CD4-positive, alpha-beta T cell treated with Interferon alpha-2 for 1 hour (primary cell): ENCODE measurements around the gene PLXNA1.

Source experiments
- DNase-seq, 2 donors: peaks; one replicate each; pipeline ENCODE4 v3.0.0-alpha.2; 2020 to 2022

PLXNA1 gene

DNA sequence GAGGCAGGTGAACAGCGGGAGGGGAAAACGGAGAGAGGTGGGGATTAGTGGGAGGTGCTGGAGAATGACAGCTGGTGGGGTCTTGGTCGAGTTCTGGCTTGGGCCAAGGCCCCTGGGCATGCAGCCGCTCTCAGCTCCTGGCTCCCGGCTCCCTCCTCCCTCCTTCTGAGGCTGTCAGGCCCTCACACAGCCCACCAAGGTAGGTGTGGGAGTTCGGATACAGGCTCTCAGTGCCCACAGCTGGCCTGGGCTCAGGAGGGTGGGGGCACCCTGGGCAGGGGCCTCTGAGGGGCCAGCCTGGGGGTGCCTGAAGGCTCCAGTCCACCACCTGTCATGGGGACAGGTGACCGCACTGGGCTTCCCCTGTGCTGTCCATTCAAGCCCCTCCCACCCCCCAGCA lies 39.9 kb downstream of the PLXNA1 start:
- DNase-seq = no peak

DNA sequence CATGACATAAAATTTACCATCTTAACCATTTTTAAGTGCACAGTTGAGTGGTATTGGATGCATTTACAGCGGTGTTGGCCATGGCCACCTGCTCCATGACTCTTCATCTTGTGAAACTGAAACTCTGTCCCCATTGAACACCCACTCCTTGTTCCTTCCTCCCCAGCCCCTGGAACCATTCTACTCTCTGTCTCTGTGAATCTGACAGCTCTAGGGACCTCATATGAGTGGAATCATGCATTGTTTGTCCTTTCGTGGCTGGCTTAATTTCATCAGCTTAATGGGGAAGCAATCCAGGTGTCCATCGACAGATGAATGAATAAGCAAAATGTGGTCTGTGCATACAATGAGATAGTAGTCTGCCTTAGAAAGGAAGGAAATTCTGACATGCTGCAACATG lies 42.5 kb downstream of the PLXNA1 start:
- DNase-seq = no peak

DNA sequence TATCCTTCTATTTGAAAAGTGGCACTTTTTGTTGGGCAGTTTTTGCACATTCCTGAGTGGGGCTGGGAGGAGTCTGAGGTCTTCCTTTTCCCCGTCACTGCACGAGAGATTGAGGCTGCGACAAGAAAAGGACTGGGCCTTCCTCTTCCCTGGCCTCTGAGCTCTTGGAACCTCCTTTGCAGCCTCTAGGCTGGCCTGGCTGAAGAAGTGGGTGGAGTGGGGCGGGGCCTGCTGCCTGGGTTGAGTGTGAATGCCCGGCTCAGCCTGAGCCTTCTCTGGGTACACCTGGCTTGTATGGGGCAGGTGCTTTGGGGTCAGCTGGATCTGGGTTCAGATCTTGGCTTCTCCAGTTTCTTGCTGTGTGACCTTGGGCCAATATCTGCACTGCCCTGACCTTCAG lies 43.1 kb downstream of the PLXNA1 start:
- no peak for DNase-seq

DNA sequence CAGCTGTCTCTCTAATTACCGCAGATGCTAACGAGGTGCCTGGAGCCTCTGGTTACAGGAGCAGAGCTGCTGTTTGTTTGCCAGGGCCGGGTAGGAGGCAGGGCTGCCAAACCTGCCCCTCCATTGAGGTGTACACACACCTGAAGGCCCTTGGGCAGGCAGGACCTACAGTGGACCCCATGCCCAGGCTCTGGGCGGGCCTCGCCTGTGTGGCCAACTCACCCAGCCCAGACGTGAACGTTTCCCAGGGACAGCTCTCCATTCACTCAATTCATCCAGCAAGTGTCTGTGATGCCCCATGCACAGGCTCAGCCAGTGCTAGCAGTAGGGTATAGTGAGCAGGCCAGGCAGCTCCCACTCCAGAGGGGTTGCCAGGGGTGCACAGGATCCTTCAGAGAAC lies 43.7 kb downstream of the PLXNA1 start:
- DNase-seq = no peak

DNA sequence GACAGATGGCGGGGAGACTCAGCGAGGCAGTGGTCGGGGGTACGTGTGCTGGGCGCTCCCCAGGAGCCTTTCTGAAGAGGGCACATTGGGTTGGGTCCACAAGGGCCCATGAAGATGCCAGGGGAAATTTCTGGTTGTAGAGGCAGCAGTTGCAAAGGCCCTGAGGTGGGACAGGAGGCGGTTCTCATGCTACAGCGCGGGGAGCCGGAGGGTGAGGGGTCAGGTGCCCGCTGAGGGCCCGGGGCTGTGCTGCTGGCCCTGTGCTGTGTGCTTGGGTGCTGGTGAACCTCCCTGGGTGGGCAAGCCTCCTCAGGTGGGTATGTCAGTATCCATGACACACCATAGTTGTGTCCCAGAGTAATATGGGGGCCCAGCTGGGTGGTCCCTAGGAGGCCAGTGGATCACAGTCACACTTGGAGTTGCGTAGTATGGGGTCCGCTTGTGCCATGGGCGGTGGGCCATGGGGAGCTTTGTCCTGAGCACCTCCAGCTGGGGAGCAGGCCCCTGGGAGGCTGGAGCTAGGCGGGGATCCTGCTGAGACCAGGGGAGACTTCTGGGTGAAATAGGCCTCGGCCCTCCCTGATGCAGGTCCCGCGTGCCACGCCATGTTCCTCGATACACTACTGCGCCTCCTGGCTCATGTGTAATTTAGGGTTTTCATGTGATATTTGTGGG lies 44.3 kb downstream of the PLXNA1 start:
- DNase-seq = no peak

DNA sequence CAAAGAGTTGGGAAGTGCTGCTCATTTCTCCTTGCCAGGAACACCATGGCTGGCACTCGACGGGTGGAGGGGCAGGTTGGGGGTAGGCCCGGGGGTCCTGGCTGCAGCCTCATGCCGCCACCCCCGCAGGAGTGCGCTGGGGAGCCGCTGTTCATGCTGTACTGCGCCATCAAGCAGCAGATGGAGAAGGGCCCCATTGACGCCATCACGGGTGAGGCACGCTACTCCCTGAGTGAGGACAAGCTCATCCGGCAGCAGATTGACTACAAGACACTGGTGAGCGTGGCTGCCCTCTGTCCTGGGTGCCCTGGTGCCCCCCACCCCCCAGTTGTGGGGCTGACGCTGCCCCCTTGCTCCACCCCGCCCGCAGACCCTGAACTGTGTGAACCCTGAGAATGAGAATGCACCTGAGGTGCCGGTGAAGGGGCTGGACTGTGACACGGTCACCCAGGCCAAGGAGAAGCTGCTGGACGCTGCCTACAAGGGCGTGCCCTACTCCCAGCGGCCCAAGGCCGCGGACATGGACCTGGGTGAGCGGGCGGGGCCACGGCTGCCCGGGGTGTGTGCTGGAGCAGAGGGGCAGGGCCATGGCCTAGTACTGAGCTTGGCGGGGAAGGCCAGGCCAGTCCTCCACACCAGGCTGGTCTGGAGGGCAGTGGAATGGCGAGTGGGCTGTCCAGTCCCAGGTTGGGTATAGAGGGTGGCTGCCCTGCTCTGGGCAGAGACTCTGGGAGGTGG lies 45.1 kb downstream of the PLXNA1 start:
- DNase-seq = no peak

DNA sequence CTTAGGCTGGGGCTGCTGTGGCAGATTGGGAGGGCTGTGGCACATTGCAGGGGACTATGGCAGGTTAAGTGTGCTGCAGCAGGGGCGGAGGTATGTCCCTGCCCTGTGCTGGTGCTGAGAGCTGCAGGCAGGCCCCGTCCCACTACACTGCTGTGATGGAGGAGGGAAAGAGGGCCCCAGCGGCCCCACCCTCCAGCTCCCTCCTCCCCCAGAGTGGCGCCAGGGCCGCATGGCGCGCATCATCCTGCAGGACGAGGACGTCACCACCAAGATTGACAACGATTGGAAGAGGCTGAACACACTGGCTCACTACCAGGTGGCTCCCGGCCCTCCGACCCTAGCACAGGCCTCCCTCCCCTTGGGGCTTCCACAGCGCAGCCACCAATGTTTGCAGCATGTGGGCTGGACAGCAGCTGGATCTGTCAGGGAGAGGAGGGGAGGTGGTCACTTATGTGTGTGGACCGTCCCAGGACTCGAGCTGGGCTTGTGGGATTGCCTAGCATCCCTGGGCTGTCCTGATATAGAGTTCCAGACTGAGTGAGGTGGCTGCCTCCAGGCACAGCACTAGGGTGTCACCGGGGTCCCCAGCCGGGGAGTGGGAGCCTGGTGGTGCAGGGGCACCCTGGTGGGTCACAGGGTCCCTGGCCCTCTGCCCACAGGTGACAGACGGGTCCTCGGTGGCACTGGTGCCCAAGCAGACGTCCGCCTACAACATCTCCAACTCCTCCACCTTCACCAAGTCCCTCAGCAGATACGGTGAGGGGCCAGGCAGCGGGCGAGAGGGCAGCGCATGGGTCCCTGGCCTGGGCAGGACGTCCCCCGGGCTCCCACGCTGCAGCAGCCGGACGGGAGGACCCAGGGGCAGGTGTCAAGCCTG lies 46.1 kb downstream of the PLXNA1 start:
- DNase-seq = no peak

DNA sequence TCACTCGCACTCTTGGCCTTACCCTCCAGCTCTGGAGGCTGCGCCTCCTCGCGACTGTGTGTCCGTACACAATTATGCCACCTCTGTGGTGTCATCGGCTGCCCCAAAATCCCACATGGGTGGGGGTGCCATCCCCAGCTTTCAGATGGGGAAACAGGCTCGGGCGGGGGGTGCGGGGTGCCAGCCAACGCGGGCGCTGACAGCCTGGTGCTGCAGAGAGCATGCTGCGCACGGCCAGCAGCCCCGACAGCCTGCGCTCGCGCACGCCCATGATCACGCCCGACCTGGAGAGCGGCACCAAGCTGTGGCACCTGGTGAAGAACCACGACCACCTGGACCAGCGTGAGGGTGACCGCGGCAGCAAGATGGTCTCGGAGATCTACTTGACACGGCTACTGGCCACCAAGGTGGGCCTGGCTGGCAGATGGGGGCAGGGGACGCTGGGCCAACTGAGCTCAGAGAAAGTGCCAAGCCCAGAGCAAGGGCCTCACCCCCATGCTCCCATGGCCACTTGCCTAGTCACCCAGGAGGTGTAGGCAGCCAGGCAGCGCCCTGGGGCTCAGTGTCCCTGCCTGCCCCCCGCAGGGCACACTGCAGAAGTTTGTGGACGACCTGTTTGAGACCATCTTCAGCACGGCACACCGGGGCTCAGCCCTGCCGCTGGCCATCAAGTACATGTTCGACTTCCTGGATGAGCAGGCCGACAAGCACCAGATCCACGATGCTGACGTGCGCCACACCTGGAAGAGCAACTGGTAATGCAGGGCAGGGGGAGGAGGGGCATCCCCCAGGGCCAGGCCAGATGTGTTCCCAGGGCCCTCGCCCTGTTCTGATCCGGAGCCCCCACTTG lies 47.0 kb downstream of the PLXNA1 start:
- DNase-seq = no peak

DNA sequence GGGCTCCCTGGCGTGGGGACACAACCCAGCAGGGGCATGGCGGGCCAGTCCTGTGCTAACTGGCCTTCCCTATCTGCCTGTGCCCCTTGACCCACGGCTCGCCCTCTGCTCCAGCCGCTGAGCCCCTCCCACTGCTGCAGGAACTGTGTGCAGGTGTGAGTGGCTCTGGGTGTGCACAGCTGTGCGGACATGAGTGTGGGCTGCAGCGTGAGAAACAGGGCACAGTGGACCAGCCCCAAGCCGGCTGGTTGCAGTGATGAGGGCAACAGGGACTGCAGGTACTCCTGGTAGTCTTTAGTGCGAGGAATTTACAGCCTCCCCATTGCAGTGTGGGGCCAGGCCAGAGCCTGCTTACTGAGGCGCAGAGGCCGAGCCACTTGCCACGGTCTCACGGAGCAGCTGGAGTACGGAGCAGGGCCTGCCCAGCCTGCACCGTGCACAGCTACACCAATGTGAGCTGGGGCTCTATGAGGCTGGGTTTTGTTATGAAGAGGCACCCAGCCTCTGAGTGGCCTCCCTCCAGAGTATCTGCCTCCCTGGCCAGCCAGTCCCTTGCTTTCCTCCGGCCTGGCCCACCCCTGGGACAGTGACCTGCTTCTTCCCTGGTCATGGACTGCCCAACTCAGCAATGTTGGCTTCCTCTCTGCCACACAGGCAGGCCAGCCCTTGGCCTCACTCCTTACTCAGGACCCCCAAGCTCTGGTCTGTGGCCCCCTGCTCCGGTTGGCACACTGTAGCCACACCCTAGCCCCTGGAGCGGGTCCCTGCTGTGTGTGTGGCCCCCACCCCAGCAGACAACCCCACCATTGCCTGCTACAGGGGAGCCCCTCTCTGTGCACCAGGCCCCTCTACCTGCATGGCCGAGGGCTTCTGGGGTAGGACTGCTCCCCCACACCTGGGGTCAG lies 47.8 kb downstream of the PLXNA1 start:
- no peak for DNase-seq

DNA sequence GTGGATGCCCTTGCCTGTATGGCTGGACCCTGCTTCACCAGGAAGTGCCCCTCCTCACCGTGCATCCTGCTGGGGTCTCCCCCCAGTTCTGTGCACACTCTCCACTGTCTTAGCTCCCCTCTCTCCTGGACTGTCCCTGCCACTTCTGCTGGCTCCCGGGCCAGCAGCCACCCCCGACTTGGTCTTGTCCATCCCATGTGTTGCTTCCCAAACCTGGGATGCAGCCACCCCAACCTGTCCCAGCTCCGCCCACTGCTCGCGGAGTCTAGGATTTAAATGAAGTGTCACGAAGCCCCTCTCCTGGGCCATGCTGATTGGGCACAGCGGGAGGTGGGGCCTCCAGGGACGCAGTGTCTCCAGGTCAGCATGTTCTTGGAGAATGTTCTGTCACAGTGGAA lies 48.5 kb downstream of the PLXNA1 start:
- no peak for DNase-seq

DNA sequence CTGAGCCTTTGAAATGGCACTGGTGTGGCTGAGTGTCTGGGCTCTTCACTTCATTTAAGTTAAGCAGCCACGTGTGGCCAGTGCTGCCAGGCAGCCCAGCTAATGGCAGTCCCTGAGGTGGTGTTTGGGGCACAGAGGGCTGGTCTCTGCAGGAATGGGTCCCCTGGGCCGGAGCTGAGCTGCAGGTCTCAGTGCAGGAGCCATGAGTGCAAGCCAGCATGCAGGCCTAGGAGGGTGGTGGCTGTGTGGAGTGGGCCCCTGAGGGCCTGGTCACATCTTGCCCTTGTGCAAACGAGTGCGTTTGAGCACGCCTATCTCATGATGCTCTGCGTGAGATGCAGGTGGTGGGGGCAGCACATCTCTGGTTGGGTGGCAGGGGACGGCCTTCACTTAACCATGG lies 48.9 kb downstream of the PLXNA1 start:
- no peak for DNase-seq

DNA sequence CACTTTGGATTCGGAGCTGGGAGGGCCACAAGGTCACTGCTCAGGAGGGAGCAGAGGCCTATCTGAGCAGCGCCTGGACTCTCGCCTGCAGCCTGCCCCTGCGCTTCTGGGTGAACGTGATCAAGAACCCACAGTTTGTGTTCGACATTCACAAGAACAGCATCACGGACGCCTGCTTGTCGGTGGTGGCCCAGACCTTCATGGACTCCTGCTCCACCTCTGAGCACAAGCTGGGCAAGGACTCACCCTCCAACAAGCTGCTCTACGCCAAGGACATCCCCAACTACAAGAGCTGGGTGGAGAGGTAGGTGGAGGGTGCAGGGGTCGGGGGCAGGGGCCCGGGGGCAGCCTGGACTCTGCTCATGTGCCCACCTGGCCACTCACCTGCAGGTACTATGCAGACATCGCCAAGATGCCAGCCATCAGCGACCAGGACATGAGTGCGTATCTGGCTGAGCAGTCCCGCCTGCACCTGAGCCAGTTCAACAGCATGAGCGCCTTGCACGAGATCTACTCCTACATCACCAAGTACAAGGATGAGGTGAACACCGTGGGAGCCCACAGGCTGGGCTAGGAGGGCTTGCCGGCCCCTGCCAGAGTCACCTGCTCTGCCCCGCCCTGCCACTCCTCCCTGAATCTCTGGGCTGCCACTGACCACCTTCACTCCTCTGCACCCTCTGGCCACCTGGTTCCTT lies 49.5 kb downstream of the PLXNA1 start:
- no peak for DNase-seq
